GM23338 (cell line): ENCODE data around the gene KAT14. TPM values are rescaled to one million over a fixed set of nuclear protein-coding genes. Genes with fewer than 3 reads are reported as not detected.

Experiments
- ATAC-seq: fragments of 200-7000 bp; cut with Tn5 transposase; 3 replicates; pipeline ENCODE4 v1.9.1; 2020
- DNase-seq: peaks from one replicate; pipeline ENCODE4 v3.0.0-alpha.2; 2015; ENCODE audit warnings: low spot score
- H2AFZ ChIP-seq: fragments of 200-600 bp; sonication (generic); 2 replicates; pipeline ENCODE4 v1.8.0; 2016; ENCODE audit warnings: antibody characterized with exemption, mild to moderate bottlenecking, moderate library complexity
- H3F3A ChIP-seq: fragments of 200-600 bp; sonication (generic); replicated peaks from 2 replicates; pipeline ENCODE4 v1.8.0; 2017; ENCODE audit warnings: antibody characterized with exemption, mixed run types, low read depth
- H3K27ac ChIP-seq: fragments of 200-600 bp; sonication (generic); 2 replicates; pipeline ENCODE4 v1.6.1; 2016; ENCODE audit warnings: low read depth
- H3K27me3 ChIP-seq: fragments of 200-600 bp; sonication (generic); 2 replicates; pipeline ENCODE4 v1.8.0; 2016; ENCODE audit warnings: mild to moderate bottlenecking, mixed run types, moderate library complexity; ENCODE audit not compliant: insufficient read depth
- H3K36me3 ChIP-seq: fragments of 200-600 bp; sonication (generic); 2 replicates; pipeline ENCODE4 v1.8.0; 2016; ENCODE audit warnings: mild to moderate bottlenecking; ENCODE audit not compliant: insufficient read depth
- H3K4me1 ChIP-seq: fragments of 200-600 bp; sonication (generic); 2 replicates; pipeline ENCODE4 v1.8.0; 2016; ENCODE audit warnings: mild to moderate bottlenecking, moderate library complexity; ENCODE audit not compliant: insufficient read depth
- H3K4me2 ChIP-seq: fragments of 200-600 bp; sonication (generic); 2 replicates; pipeline ENCODE4 v1.7.1; 2017; ENCODE audit warnings: mixed run types
- H3K4me3 ChIP-seq: fragments of 200-600 bp; sonication (generic); 2 replicates; pipeline ENCODE4 v1.6.1; 2016; ENCODE audit warnings: mixed run types
- H3K79me2 ChIP-seq: fragments of 200-600 bp; sonication (generic); replicated peaks from 2 replicates; pipeline ENCODE4 v1.8.0; 2017; ENCODE audit warnings: mild to moderate bottlenecking; ENCODE audit not compliant: insufficient read depth
- H3K9me2 ChIP-seq: fragments of 200-600 bp; sonication (generic); 2 replicates; pipeline ENCODE4 v1.8.0; 2017; ENCODE audit not compliant: insufficient read depth
- H4K20me1 ChIP-seq: fragments of 200-600 bp; sonication (generic); replicated peaks from 2 replicates; pipeline ENCODE4 v1.8.0; 2017; ENCODE audit warnings: mild to moderate bottlenecking; ENCODE audit not compliant: insufficient read depth
- H3K27ac Mint-ChIP-seq: 2 replicates; pipeline ENCODE4 v1.8.0; 2020; ENCODE audit warnings: inconsistent platforms, mild to moderate bottlenecking, moderate library complexity, mixed read lengths
- H3K27me3 Mint-ChIP-seq: 3 replicates; pipeline ENCODE4 v1.8.0; 2022; ENCODE audit warnings: low read depth, mild to moderate bottlenecking, moderate library complexity, mixed read lengths, inconsistent platforms; ENCODE audit not compliant: insufficient read depth, poor library complexity
- H3K36me3 Mint-ChIP-seq: 3 replicates; pipeline ENCODE4 v1.8.0; 2021; ENCODE audit warnings: low read depth, mild to moderate bottlenecking, inconsistent platforms, moderate library complexity, mixed read lengths
- H3K4me1 Mint-ChIP-seq: 3 replicates; pipeline ENCODE4 v1.8.0; 2020; ENCODE audit warnings: mild to moderate bottlenecking, inconsistent platforms, mixed read lengths
- H3K4me3 Mint-ChIP-seq: 3 replicates; pipeline ENCODE4 v1.8.0; 2021; ENCODE audit warnings: moderate library complexity, mild to moderate bottlenecking, inconsistent platforms, mixed read lengths
- H3K9me3 Mint-ChIP-seq: 3 replicates; pipeline ENCODE4 v1.8.0; 2020; ENCODE audit warnings: moderate library complexity, mild to moderate bottlenecking, inconsistent platforms, mixed read lengths
- CREB1 ChIP-seq: fragments of 250-450 bp; sonication (Bioruptor Pico); IDR thresholded peaks from 2 replicates; pipeline ENCODE4 v1.5.0; 2020; ENCODE audit warnings: low read depth, mild to moderate bottlenecking, moderate library complexity
- CTCF ChIP-seq, 2 experiments: fragments of 200-600 bp in 1 of 2; sonication (generic) in 1 of 2; conservative IDR thresholded peaks; 2 replicates each; pipeline versions ENCODE4 v1.5.1 to v1.6.1; 2016 to 2017; ENCODE audit warnings: antibody characterized with exemption in 2 of 2, low read depth in 2 of 2, mild to moderate bottlenecking in 2 of 2, moderate library complexity in 1 of 2
- EZH2 ChIP-seq: fragments of 200-600 bp; sonication (generic); IDR thresholded peaks from one replicate; pipeline ENCODE4 v1.8.0; 2017; ENCODE audit warnings: antibody characterized with exemption, mild to moderate bottlenecking, low read depth; ENCODE audit not compliant: unreplicated experiment
- EZH2phosphoT487 ChIP-seq: fragments of 200-600 bp; sonication (generic); IDR thresholded peaks from one replicate; pipeline ENCODE4 v1.8.1; 2018; ENCODE audit warnings: antibody characterized with exemption; ENCODE audit not compliant: unreplicated experiment
- REST ChIP-seq: IDR thresholded peaks from one replicate; pipeline ENCODE4 v1.6.1; 2018; ENCODE audit warnings: antibody characterized with exemption; ENCODE audit not compliant: unreplicated experiment
- ZNF114 ChIP-seq: fragments of 250-450 bp; sonication (Bioruptor Pico); IDR thresholded peaks from 2 replicates; pipeline ENCODE4 v1.5.0; 2020; ENCODE audit warnings: mild to moderate bottlenecking, moderate library complexity
- ZNF331 ChIP-seq: fragments of 250-450 bp; sonication (Bioruptor Pico); IDR thresholded peaks from 2 replicates; pipeline ENCODE4 v1.5.0; 2020; ENCODE audit warnings: low read depth, mild to moderate bottlenecking, moderate library complexity
- ZNF462 ChIP-seq: fragments of 250-450 bp; sonication (Bioruptor Pico); IDR thresholded peaks from 2 replicates; pipeline ENCODE4 v1.5.0; 2020; ENCODE audit warnings: mild to moderate bottlenecking, moderate library complexity
- polyA plus RNA-seq: library from polyadenylated mRNA; unstranded; fragments of >200 nt; fragmentation: Nextera tagmentation; extraction: Ambion mirVana; gene quantifications from 2 replicates; pipeline ENCODE4 v1.2.1, GENCODE V29; 2016
- total RNA-seq: library from RNA; depleted of rRNA; stranded (reverse); fragments of >200 nt; shearing (Covaris generic); gene quantifications from 2 replicates; pipeline ENCODE4 v1.2.3, GENCODE V29; 2014

KAT14 gene
- total and polyA plus RNA-seq, 2 experiments from 2014 or later = 17.8 to 25.0 TPM

GRCh38 chr20:18165553-18165952, 27.9 kb downstream of the KAT14 start (continued):
- no peak for TF ChIP-seq CTCF (conservative IDR thresholded peaks at IDR 0.05; ENCODE audit: low read depth in 2 of 2)

GRCh38 chr20:18166241-18166881, 28.7 kb downstream of the KAT14 start:
- Mint-ChIP-seq H3K9me3 (no peaks in the 10 kb centered on the region), H3K27ac (peak overlapping the region; percentile 29; the same call in 1 of the 2 replicates), H3K4me3 (no peak overlapping the region), H3K4me1 (peaks cover 15% of the 10 kb centered on the region), H3K27me3 (no peaks in the 10 kb centered on the region), H3K36me3 (peaks cover 28% of the 10 kb centered on the region)
- peak; percentile 27 for DNase-seq
- no peak overlapping the region for H2AFZ ChIP-seq
- ATAC-seq = peak; percentile 80
- H3K27me3 ChIP-seq = no peaks in the 10 kb centered on the region
- H3F3A ChIP-seq = no peaks in the 10 kb centered on the region
- H3K9me2 ChIP-seq = peaks cover 3% of the 10 kb centered on the region; the same call in 1 of the 2 replicates
- 0 out of 2 replicates have a peak overlapping the region, but pooled peaks have one; percentile 51 for H3K27ac ChIP-seq
- peaks cover 5% of the 10 kb centered on the region for H3K4me1 ChIP-seq
- H3K79me2 ChIP-seq = peaks cover 57% of the 10 kb centered on the region
- peaks cover 7% of the 10 kb centered on the region; the same call in 1 of the 2 replicates for H3K36me3 ChIP-seq
- no peak overlapping the region for H3K4me2 ChIP-seq
- H3K4me3 ChIP-seq = no peak overlapping the region
- no peaks in the 10 kb centered on the region; the same call in 1 of the 2 replicates for H4K20me1 ChIP-seq
- TF ChIP-seq EZH2 (no peak), REST (no peak), ZNF114 (CRISPR knock-in tag) (no peak), ZNF462 (CRISPR knock-in tag) (no peak), ZNF331 (CRISPR knock-in tag) (no peak), EZH2phosphoT487 (no peak), CREB1 (CRISPR knock-in tag) (no peak), CTCF (conservative IDR thresholded peaks at IDR 0.05; ENCODE audit: low read depth in 2 of 2) (no peak)
